GM19240 (cell line): Measurements from ENCODE around the gene GRAP.
"Not testable (repeated sequence)": the region's sequence is repeated elsewhere in the genome, so short reads cannot be mapped to it uniquely, and the experiment has no call there.

ENCODE experiments used
- DNase-seq: peaks from one replicate; pipeline ENCODE4 v3.0.0; 2011; ENCODE audit warnings: low spot score; ENCODE audit not compliant: insufficient read length

The GRAP gene

DNA sequence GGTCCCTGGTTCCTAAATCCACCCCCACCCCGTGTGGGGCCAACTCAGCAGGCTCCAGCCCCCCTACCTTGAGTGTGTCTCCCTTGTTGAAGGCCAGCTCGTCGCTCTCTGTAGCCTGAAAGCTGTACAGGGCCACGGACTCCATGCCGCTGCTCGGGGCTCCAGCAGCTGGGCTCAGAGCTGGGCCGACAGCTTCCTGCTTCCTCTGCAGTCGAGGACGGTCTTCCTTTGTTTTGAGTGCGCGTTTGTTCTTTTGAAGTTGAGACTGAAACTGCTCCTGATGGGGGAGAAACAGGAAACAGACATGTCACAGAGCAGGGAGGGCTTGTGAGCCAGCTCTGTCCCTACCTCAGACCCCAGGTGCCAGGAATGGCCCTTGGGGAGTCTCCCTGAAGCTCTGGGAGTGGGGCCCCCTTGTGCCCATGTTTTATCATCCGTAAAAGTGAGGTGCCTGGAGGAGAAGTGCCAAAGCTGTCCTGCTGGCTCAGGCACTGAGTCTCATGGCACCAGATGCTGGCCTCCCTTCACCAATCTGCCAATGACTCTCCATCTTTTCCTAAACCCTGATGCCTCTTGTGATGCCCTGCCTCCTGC is at the start of gene GRAP:
Gene GRAP, minus strand, starts transcription at position 176 of the 594 bp plus-strand sequence. Its CDS starts 31 bp downstream, at position 145.
- DNase-seq = not testable (repeated sequence)

- not testable (repeated sequence) for DNase-seq
These were observed 47.1 kb upstream of the GRAP start for GRCh38 chr17:19093684-19094438.

GRCh38 chr17:19092737-19093683 is 46.3 kb upstream of the GRAP start:
- not testable (repeated sequence) for DNase-seq

GRCh38 chr17:19090058-19090772 is 43.5 kb upstream of the GRAP start:
- not testable (repeated sequence) for DNase-seq

DNA sequence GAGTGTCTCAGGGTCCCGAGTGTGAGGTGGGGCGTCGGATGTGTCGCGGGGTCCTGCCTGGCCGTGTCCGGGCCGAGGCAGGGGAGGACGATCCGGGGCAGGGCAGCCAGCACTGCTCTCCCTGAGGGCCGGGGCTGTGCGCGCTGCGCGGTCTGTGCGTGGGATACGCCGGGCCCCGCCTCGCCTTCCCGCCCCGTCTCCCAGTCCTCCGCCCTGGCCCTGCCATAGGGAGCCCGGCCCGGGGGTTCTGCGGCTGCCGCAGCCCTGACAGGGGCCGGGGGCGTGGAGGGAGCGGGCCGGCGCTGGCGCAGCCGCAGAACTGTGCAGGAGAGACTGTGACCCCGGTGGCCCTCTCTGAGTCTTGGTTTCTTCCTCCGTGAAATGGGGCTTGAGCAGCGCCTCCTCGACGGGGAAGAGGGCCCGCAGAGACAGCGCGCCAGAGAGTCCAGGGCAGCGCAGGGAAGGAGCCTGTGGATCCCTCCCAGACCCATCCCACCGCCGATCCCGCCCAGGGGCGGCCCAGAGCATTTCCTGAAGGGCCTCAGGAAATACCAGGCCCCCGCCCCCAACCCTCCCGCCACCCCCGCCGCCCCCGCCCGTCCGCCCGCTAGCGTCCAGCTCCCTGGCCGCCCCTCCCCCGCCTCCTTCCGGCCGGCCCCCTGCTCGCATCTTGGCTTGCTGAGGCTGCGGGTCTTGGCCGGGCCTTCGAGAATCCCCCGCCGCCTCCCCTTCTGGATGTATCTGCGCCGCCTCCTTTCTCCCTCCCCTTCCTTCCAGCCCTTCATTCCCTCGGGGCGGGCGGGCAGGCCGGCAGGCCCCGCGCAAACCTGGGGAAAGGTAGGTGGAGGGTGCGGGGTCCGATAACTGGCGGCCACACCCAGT is 42.3 kb upstream of the GRAP start:
- not testable (repeated sequence) for DNase-seq

DNA sequence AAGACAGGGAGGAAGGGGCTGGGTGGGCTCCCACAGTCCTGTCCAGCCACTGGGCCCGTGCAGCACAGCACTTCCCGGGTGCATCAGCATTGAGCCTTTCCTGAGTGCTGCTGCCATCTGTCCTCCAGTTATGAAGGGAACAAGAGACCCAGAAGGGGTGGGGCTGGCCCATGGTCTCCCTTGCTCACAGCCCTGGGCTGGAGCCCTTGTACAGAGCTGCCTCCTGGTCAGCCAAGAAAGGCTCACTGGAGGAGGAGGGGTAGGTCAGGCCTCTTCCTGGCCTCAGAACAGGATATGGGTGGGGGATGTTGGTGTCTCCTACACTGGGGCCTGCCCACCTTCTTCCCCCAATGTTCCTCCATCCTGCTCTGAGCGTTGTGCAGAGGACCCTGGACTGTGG is 30.6 kb upstream of the GRAP start:
- DNase-seq = not testable (repeated sequence)

- not testable (repeated sequence) for DNase-seq
These were observed 29.8 kb upstream of the GRAP start for GRCh38 chr17:19076398-19077192.

DNA sequence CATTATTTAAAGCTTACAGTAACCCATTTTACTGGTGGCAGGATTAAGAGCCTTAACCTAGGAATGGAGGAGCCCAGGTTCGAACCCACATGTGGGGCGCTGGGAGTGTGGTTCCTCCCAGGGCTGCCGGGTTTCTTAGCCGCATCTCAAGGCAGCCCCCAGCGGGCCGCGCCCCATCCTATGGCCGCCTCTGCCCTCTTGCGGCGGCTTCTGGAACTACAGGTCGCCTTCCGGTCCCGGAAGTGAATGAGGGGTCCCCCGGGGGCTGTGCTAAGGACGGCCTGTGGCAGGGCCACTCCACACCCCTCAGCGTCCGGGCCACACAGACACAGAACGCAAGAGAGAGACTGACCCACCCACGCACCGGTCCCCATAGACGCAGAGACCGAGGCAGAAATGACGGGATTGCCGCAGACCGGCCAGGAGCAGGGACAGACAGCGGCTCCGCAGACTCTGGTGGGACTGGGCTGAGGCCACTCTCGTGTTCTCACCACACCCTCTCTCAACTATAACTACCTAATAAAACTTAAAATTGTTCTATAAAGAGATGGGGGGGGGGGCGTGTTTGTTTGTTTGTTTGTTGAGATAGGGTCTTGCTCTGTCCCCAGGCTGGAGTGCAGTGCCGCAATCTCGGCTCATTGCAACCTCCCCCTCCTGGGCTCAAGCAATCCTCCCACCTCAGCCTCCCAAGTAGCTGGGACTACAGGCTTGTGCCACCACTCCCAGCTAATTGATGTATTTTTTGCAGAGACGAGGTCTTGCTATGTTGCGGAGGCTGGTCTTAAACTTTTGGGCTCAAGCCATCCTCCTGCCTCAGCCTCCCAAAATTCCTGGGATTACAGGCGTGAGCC is 23.8 kb upstream of the GRAP start:
- DNase-seq = not testable (repeated sequence)

- DNase-seq = not testable (repeated sequence)
These were observed 17.6 kb upstream of the GRAP start for GRCh38 chr17:19064378-19064777.

GRCh38 chr17:19063326-19063956 is 16.7 kb upstream of the GRAP start:
- not testable (repeated sequence) for DNase-seq

DNA sequence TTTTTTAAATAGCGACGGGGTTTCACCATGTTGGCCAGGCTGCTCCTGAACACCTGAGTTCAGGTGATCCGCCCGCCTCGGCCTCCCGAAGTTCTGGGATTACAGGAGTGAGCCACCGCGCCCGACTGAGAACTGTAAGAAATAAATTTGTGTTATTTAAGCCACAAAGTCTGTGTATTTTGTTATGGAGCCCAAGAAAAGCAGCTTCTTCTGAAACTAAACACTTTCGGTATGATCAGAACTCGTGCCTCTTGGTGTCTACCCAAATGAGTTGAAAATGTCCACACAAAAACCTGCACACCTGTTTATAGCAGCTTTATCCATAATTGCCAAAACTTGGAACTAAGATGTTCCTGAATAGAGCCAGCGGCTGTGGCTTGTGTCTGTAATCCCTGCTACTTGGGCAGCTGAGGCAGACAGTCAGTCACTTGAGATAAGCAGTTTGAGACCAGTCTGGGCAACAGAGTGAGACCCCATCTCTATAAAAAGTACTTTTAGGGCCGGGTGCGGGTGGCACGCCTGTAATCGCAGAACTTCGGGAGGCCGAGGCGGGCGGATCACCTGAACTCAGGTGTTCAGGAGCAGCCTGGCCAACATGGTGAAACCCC is 16.1 kb upstream of the GRAP start:
- DNase-seq = not testable (repeated sequence)

- DNase-seq = not testable (repeated sequence)
These were observed 15.4 kb upstream of the GRAP start for GRCh38 chr17:19062009-19062717.

GRCh38 chr17:19055447-19055846 is 8.7 kb upstream of the GRAP start:
- DNase-seq = not testable (repeated sequence)

GRCh38 chr17:19048826-19049225 is 2.1 kb upstream of the GRAP start:
- DNase-seq = not testable (repeated sequence)

- not testable (repeated sequence) for DNase-seq
These were observed 753 bp upstream of the GRAP start for GRCh38 chr17:19047510-19047909.

DNA sequence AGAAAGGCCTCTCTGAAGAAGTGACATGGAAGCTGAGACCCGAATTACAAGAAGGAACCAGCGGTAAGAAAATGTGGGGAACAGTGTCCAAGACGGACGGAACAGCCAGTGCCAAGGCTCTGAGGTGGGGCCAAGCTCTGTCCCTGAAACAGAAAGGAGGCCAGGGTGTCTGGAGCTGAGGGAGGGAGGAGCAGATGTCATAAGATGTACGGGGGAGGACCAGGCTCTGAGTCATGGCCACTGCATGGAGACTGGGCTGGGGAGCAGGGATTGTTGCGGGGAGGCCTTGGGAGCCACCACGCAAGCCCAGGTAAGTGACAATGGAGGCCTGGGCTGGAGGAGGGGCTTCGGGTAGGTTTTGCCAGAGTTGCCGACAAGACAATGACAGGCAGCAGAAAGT is 2.1 kb downstream of the GRAP start:
- not testable (repeated sequence) for DNase-seq

DNA sequence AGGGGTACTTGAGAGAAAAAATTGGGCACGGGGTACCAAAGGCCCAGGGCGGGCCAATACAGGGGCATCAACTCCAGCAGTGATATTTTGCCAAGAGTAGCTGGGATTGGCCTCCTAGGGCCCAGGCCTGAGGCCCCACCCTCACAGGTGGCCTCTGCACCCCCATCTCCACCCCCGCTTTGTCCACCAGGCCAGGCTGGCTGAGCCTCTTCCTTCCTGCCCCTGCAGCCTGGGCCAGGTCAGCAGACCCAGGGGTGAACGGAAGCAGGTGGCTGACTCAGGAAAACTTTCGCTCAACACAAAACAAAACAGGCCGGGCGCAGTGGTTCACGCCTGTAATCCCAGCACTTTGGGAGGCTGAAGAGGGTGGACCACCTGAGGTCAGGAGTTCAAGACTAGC is 3.7 kb downstream of the GRAP start:
- DNase-seq = not testable (repeated sequence)
